ENCODE results near the gene TDRD3. TPM values are rescaled to one million over a fixed set of nuclear protein-coding genes. Genes with fewer than 3 reads are reported as not detected.

TDRD3 gene
- total RNA-seq, 1 donor from 2014 or later: 61.6 TPM

GRCh38 chr13:60540276-60540675, 143.3 kb downstream of the TDRD3 start:
- H3K27me3 ChIP-seq (ENCODE audit: control insufficient read depth in 3 of 3, insufficient read depth in 3 of 3, low read length in 3 of 3): no peaks in the 10 kb centered on the region
- no peak overlapping the region for H3K27ac ChIP-seq (ENCODE audit: low read depth, low read length)
- H3K36me3 ChIP-seq (ENCODE audit: control insufficient read depth in 3 of 3, insufficient read depth in 3 of 3, low read length in 3 of 3): peaks cover 0 to 7% (median 0%) of the 10 kb centered on the region in 3 donors
- no peak overlapping the region for H3K4me3 ChIP-seq (ENCODE audit: low read length in 3 of 3)
- no peaks in the 10 kb centered on the region for H3K9me3 ChIP-seq (ENCODE audit: control insufficient read depth in 3 of 3, low read length in 3 of 3)
- H3K9ac ChIP-seq (ENCODE audit: low read depth in 1 of 3, low read length in 3 of 3): no peak overlapping the region
- H3K4me1 ChIP-seq (ENCODE audit: control insufficient read depth in 3 of 3, insufficient read depth in 3 of 3, low read length in 3 of 3): no peaks in the 10 kb centered on the region

- no peaks in the 10 kb centered on the region for H3K9me3 ChIP-seq (ENCODE audit: control insufficient read depth in 3 of 3, low read length in 3 of 3)
- H3K36me3 ChIP-seq (ENCODE audit: control insufficient read depth in 3 of 3, insufficient read depth in 3 of 3, low read length in 3 of 3): no peaks in the 10 kb centered on the region
- H3K27me3 ChIP-seq (ENCODE audit: control insufficient read depth in 3 of 3, insufficient read depth in 3 of 3, low read length in 3 of 3): no peaks in the 10 kb centered on the region
- H3K9ac ChIP-seq (ENCODE audit: low read depth in 1 of 3, low read length in 3 of 3): no peak overlapping the region
- no peak overlapping the region for H3K4me3 ChIP-seq (ENCODE audit: low read length in 3 of 3)
- H3K27ac ChIP-seq (ENCODE audit: low read depth, low read length): no peak overlapping the region
- no peaks in the 10 kb centered on the region for H3K4me1 ChIP-seq (ENCODE audit: control insufficient read depth in 3 of 3, insufficient read depth in 3 of 3, low read length in 3 of 3)
Measured at GRCh38 chr13:60562096-60562780, 165.2 kb downstream of the TDRD3 start.

- no peak overlapping the region for H3K4me3 ChIP-seq (ENCODE audit: low read length in 3 of 3)
- no peak overlapping the region for H3K9ac ChIP-seq (ENCODE audit: low read depth in 1 of 3, low read length in 3 of 3)
- H3K4me1 ChIP-seq (ENCODE audit: control insufficient read depth in 3 of 3, insufficient read depth in 3 of 3, low read length in 3 of 3): no peaks in the 10 kb centered on the region
- peaks cover 3 to 13% (median 10%) of the 10 kb centered on the region in 3 donors for H3K36me3 ChIP-seq (ENCODE audit: control insufficient read depth in 3 of 3, insufficient read depth in 3 of 3, low read length in 3 of 3)
- H3K27ac ChIP-seq (ENCODE audit: low read depth, low read length): no peak overlapping the region
- H3K9me3 ChIP-seq (ENCODE audit: control insufficient read depth in 3 of 3, low read length in 3 of 3): no peaks in the 10 kb centered on the region
- no peaks in the 10 kb centered on the region for H3K27me3 ChIP-seq (ENCODE audit: control insufficient read depth in 3 of 3, insufficient read depth in 3 of 3, low read length in 3 of 3)
Measured at GRCh38 chr13:60571571-60571970, 174.6 kb downstream of the TDRD3 start.

- H3K9ac ChIP-seq (ENCODE audit: low read depth in 1 of 3, low read length in 3 of 3): no peak overlapping the region
- no peak overlapping the region for H3K4me3 ChIP-seq (ENCODE audit: low read length in 3 of 3)
- H3K36me3 ChIP-seq (ENCODE audit: control insufficient read depth in 3 of 3, insufficient read depth in 3 of 3, low read length in 3 of 3): peaks cover 3 to 13% (median 10%) of the 10 kb centered on the region in 3 donors
Measured at GRCh38 chr13:60572003-60572798, 175.2 kb downstream of the TDRD3 start.

GRCh38 chr13:60572855-60573254, 175.8 kb downstream of the TDRD3 start:
- Histone ChIP-seq H3K27ac (ENCODE audit: low read depth, low read length) (no peak overlapping the region), H3K4me3 (ENCODE audit: low read length in 3 of 3) (no peak overlapping the region), H3K9ac (ENCODE audit: low read depth in 1 of 3, low read length in 3 of 3) (no peak overlapping the region), H3K36me3 (ENCODE audit: control insufficient read depth in 3 of 3, insufficient read depth in 3 of 3, low read length in 3 of 3) (peaks cover 3 to 13% (median 9%) of the 10 kb centered on the region in 3 donors), H3K4me1 (ENCODE audit: control insufficient read depth in 3 of 3, insufficient read depth in 3 of 3, low read length in 3 of 3) (no peaks in the 10 kb centered on the region), H3K9me3 (ENCODE audit: control insufficient read depth in 3 of 3, low read length in 3 of 3) (no peaks in the 10 kb centered on the region), H3K27me3 (ENCODE audit: control insufficient read depth in 3 of 3, insufficient read depth in 3 of 3, low read length in 3 of 3) (no peaks in the 10 kb centered on the region)

More at GRCh38 chr13:60572003-60572798, 175.2 kb downstream of the TDRD3 start:
- no peaks in the 10 kb centered on the region for H3K27me3 ChIP-seq (ENCODE audit: control insufficient read depth in 3 of 3, insufficient read depth in 3 of 3, low read length in 3 of 3)
- no peaks in the 10 kb centered on the region for H3K9me3 ChIP-seq (ENCODE audit: control insufficient read depth in 3 of 3, low read length in 3 of 3)
- H3K27ac ChIP-seq (ENCODE audit: low read depth, low read length): no peak overlapping the region
- no peaks in the 10 kb centered on the region for H3K4me1 ChIP-seq (ENCODE audit: control insufficient read depth in 3 of 3, insufficient read depth in 3 of 3, low read length in 3 of 3)

GRCh38 chr13:60574735-60575134, 177.7 kb downstream of the TDRD3 start:
- peaks cover 0 to 4% (median 3%) of the 10 kb centered on the region in 3 donors for H3K36me3 ChIP-seq (ENCODE audit: control insufficient read depth in 3 of 3, insufficient read depth in 3 of 3, low read length in 3 of 3)
- no peaks in the 10 kb centered on the region for H3K4me1 ChIP-seq (ENCODE audit: control insufficient read depth in 3 of 3, insufficient read depth in 3 of 3, low read length in 3 of 3)
- no peak overlapping the region for H3K4me3 ChIP-seq (ENCODE audit: low read length in 3 of 3)
- no peaks in the 10 kb centered on the region for H3K9me3 ChIP-seq (ENCODE audit: control insufficient read depth in 3 of 3, low read length in 3 of 3)
- H3K9ac ChIP-seq (ENCODE audit: low read depth in 1 of 3, low read length in 3 of 3): no peak overlapping the region
- H3K27me3 ChIP-seq (ENCODE audit: control insufficient read depth in 3 of 3, insufficient read depth in 3 of 3, low read length in 3 of 3): no peaks in the 10 kb centered on the region
- no peak overlapping the region for H3K27ac ChIP-seq (ENCODE audit: low read depth, low read length)

GRCh38 chr13:60575142-60575541, 178.1 kb downstream of the TDRD3 start:
- Histone ChIP-seq H3K36me3 (ENCODE audit: control insufficient read depth in 3 of 3, insufficient read depth in 3 of 3, low read length in 3 of 3) (peaks cover 0 to 4% (median 3%) of the 10 kb centered on the region in 3 donors), H3K27ac (ENCODE audit: low read depth, low read length) (no peak overlapping the region)

GRCh38 chr13:60577761-60578160, 180.7 kb downstream of the TDRD3 start:
- Histone ChIP-seq H3K4me3 (ENCODE audit: low read length in 3 of 3) (no peak overlapping the region), H3K27ac (ENCODE audit: low read depth, low read length) (no peak overlapping the region), H3K9ac (ENCODE audit: low read depth in 1 of 3, low read length in 3 of 3) (no peak overlapping the region), H3K36me3 (ENCODE audit: control insufficient read depth in 3 of 3, insufficient read depth in 3 of 3, low read length in 3 of 3) (no peaks in the 10 kb centered on the region), H3K4me1 (ENCODE audit: control insufficient read depth in 3 of 3, insufficient read depth in 3 of 3, low read length in 3 of 3) (no peaks in the 10 kb centered on the region), H3K9me3 (ENCODE audit: control insufficient read depth in 3 of 3, low read length in 3 of 3) (no peaks in the 10 kb centered on the region), H3K27me3 (ENCODE audit: control insufficient read depth in 3 of 3, insufficient read depth in 3 of 3, low read length in 3 of 3) (no peaks in the 10 kb centered on the region)

More at GRCh38 chr13:60575142-60575541, 178.1 kb downstream of the TDRD3 start:
- Histone ChIP-seq H3K27me3 (ENCODE audit: control insufficient read depth in 3 of 3, insufficient read depth in 3 of 3, low read length in 3 of 3) (no peaks in the 10 kb centered on the region), H3K4me3 (ENCODE audit: low read length in 3 of 3) (no peak overlapping the region), H3K9ac (ENCODE audit: low read depth in 1 of 3, low read length in 3 of 3) (no peak overlapping the region), H3K4me1 (ENCODE audit: control insufficient read depth in 3 of 3, insufficient read depth in 3 of 3, low read length in 3 of 3) (no peaks in the 10 kb centered on the region), H3K9me3 (ENCODE audit: control insufficient read depth in 3 of 3, low read length in 3 of 3) (no peaks in the 10 kb centered on the region)

GRCh38 chr13:60583196-60583888, 186.3 kb downstream of the TDRD3 start:
- Histone ChIP-seq H3K4me1 (ENCODE audit: control insufficient read depth in 3 of 3, insufficient read depth in 3 of 3, low read length in 3 of 3) (no peaks in the 10 kb centered on the region), H3K4me3 (ENCODE audit: low read length in 3 of 3) (no peak overlapping the region), H3K9ac (ENCODE audit: low read depth in 1 of 3, low read length in 3 of 3) (no peak overlapping the region), H3K27ac (ENCODE audit: low read depth, low read length) (peak overlapping the region; percentile 54), H3K27me3 (ENCODE audit: control insufficient read depth in 3 of 3, insufficient read depth in 3 of 3, low read length in 3 of 3) (no peaks in the 10 kb centered on the region), H3K9me3 (ENCODE audit: control insufficient read depth in 3 of 3, low read length in 3 of 3) (no peaks in the 10 kb centered on the region), H3K36me3 (ENCODE audit: control insufficient read depth in 3 of 3, insufficient read depth in 3 of 3, low read length in 3 of 3) (no peaks in the 10 kb centered on the region)

Data from skeletal muscle tissue (tissue), 4 donors.